Bronchial epithelial cell (primary cell): Measurements from ENCODE around the gene SUPT7L. TPM values are rescaled to one million over a fixed set of nuclear protein-coding genes. Genes with fewer than 3 reads are reported as not detected.

Experiments
- DNase-seq: peaks from one replicate; pipeline ENCODE4 v3.0.0-alpha.2; 2010; ENCODE audit warnings: low read depth
- FAIRE-seq: peaks from 2 replicates; lab custom pipeline; 2011; peaks lifted over from hg19 to GRCh38; lab: Jason Lieb, UNC
- H3K27me3 ChIP-seq: 2 replicates; pipeline ENCODE4 v1.5.1; 2011; ENCODE audit warnings: low read length; ENCODE audit not compliant: control insufficient read depth, insufficient read depth
- H3K36me3 ChIP-seq: 2 replicates; pipeline ENCODE4 v1.5.1; 2011; ENCODE audit warnings: low read length; ENCODE audit not compliant: control insufficient read depth, insufficient read depth
- H3K4me3 ChIP-seq: 2 replicates; pipeline ENCODE4 v1.5.1; 2011; ENCODE audit warnings: mild to moderate bottlenecking, low read depth, low read length, control low read depth
- CTCF ChIP-seq: IDR thresholded peaks from 2 replicates; pipeline ENCODE4 v1.5.1; 2011; ENCODE audit warnings: mild to moderate bottlenecking, moderate library complexity, low read length, control low read depth, inconsistent platforms; ENCODE audit not compliant: insufficient read depth, severe bottlenecking
- total RNA-seq: library from RNA; depleted of rRNA; stranded (reverse); fragments of >200 nt; gene quantifications from 2 replicates; pipeline ENCODE4 v1.2.1, GENCODE V29; 2014

Gene SUPT7L
- 10.5 and 14.7 TPM in 2 replicates for total RNA-seq

GRCh38 chr2:27663285-27664153 lies at the start of gene SUPT7L, which contains the start of gene SLC4A1AP:
Gene SUPT7L (minus strand): TSS chr2:27663614. CDS start chr2:27662192, 1,422 bp downstream.
Gene SLC4A1AP (plus strand): TSS chr2:27663889. CDS start chr2:27663915, 26 bp downstream.
- DNase-seq = peak; percentile 79
- Histone ChIP-seq H3K36me3 (peaks cover 10% of the 10 kb centered on the region), H3K27me3 (no peaks in the 10 kb centered on the region), H3K4me3 (peak within 1 kb of the TSS; percentile 88)
- peak; percentile 28 for FAIRE-seq
- TF ChIP-seq CTCF = no peak

GRCh38 chr2:27713201-27713600 lies 49.8 kb upstream of the SUPT7L start:
- no peak for TF ChIP-seq CTCF
- Histone ChIP-seq H3K27me3 (no peaks in the 10 kb centered on the region), H3K36me3 (no peaks in the 10 kb centered on the region), H3K4me3 (no peak overlapping the region)
- no peak for FAIRE-seq
- DNase-seq = no peak

- Histone ChIP-seq H3K27me3 (no peaks in the 10 kb centered on the region), H3K4me3 (no peak overlapping the region), H3K36me3 (no peaks in the 10 kb centered on the region)
- FAIRE-seq (no peak), DNase-seq (no peak)
- no peak for TF ChIP-seq CTCF
Measured at GRCh38 chr2:27712522-27712921, 49.1 kb upstream of the SUPT7L start.

GRCh38 chr2:27711804-27712203 lies 48.4 kb upstream of the SUPT7L start:
- no peak overlapping the region for H3K4me3 ChIP-seq
- no peaks in the 10 kb centered on the region for H3K36me3 ChIP-seq
- no peak for TF ChIP-seq CTCF
- H3K27me3 ChIP-seq = no peaks in the 10 kb centered on the region
- FAIRE-seq (no peak), DNase-seq (no peak)

GRCh38 chr2:27710640-27711430 lies 47.4 kb upstream of the SUPT7L start:
- TF ChIP-seq CTCF = no peak
- FAIRE-seq (no peak), DNase-seq (peak; percentile 71)
- no peaks in the 10 kb centered on the region for H3K27me3 ChIP-seq
- no peaks in the 10 kb centered on the region for H3K36me3 ChIP-seq
- no peak overlapping the region for H3K4me3 ChIP-seq
